ENCODE measurements around the gene C1orf116.
A peak's percentile ranks its signal among the peaks of the same experiment; 100 is the strongest.

Gene C1orf116

GRCh38 chr1:207019661-207020060 is 12.9 kb downstream of the C1orf116 start:
- DNase-seq (ENCODE audit: low spot score) = no peak

GRCh38 chr1:207019161-207019560 is 13.4 kb downstream of the C1orf116 start:
- no peak for DNase-seq (ENCODE audit: low spot score)

GRCh38 chr1:207018707-207019106 is 13.8 kb downstream of the C1orf116 start:
- no peak for DNase-seq (ENCODE audit: low spot score)

GRCh38 chr1:207017615-207018559 is 14.7 kb downstream of the C1orf116 start:
- no peak for DNase-seq (ENCODE audit: low spot score)

GRCh38 chr1:207015791-207016190 is 16.8 kb downstream of the C1orf116 start:
- no peak for DNase-seq (ENCODE audit: low spot score)

GRCh38 chr1:207014728-207015127 is 17.8 kb downstream of the C1orf116 start:
- no peak for DNase-seq (ENCODE audit: low spot score)

- no peak for DNase-seq (ENCODE audit: low spot score)
These were observed 19.1 kb downstream of the C1orf116 start for GRCh38 chr1:207013321-207014085.

GRCh38 chr1:207010726-207011125 is 21.8 kb downstream of the C1orf116 start:
- DNase-seq (ENCODE audit: low spot score) = no peak

GRCh38 chr1:207009945-207010344 is 22.6 kb downstream of the C1orf116 start:
- no peak for DNase-seq (ENCODE audit: low spot score)

- no peak for DNase-seq (ENCODE audit: low spot score)
These were observed 23.2 kb downstream of the C1orf116 start for GRCh38 chr1:207009182-207009850.

- DNase-seq (ENCODE audit: low spot score) = no peak
These were observed 25.1 kb downstream of the C1orf116 start for GRCh38 chr1:207007352-207008033.

GRCh38 chr1:207006914-207007313 is 25.6 kb downstream of the C1orf116 start:
- no peak for DNase-seq (ENCODE audit: low spot score)

GRCh38 chr1:207006083-207006482 is 26.5 kb downstream of the C1orf116 start:
- no peak for DNase-seq (ENCODE audit: low spot score)

- peak; percentile 9 for DNase-seq (ENCODE audit: low spot score)
These were observed 27.4 kb downstream of the C1orf116 start for GRCh38 chr1:207004931-207005830.

GRCh38 chr1:207003210-207003609 is 29.3 kb downstream of the C1orf116 start:
- no peak for DNase-seq (ENCODE audit: low spot score)

- no peak for DNase-seq (ENCODE audit: low spot score)
These were observed 29.8 kb downstream of the C1orf116 start for GRCh38 chr1:207002724-207003146.

- no peak for DNase-seq (ENCODE audit: low spot score)
These were observed 30.9 kb downstream of the C1orf116 start for GRCh38 chr1:207001492-207002245.

- no peak for DNase-seq (ENCODE audit: low spot score)
These were observed 31.8 kb downstream of the C1orf116 start for GRCh38 chr1:207000651-207001291.

- no peak for DNase-seq (ENCODE audit: low spot score)
These were observed 33.7 kb downstream of the C1orf116 start for GRCh38 chr1:206998816-206999215.
